ENCODE data around the gene HIRIP3. TPM values are rescaled to one million over a fixed set of nuclear protein-coding genes. Genes with fewer than 3 reads are reported as not detected.
A peak's percentile ranks its signal among the peaks of the same experiment; 100 is the strongest.
"Not testable (repeated sequence)": the region's sequence is repeated elsewhere in the genome, so short reads cannot be mapped to it uniquely, and the experiment has no call there.

Gene HIRIP3
- total RNA-seq = 10 to 100 TPM; 10.5 to 18.2 (median 15.5) TPM

- H3K9me3 ChIP-seq = no peaks in the 10 kb centered on the region
- peak within 1 kb of the TSS; percentile 70 to 85 (median 84) for H3K4me3 ChIP-seq
- no peaks in the 10 kb centered on the region for H3K27me3 ChIP-seq
- no peaks in the 10 kb centered on the region for H3K36me3 ChIP-seq
- peak; percentile 81 to 85 for DNase-seq (ENCODE audit: low spot score in 2 of 2)
- H3K4me1 ChIP-seq = peaks cover 4 to 10% of the 10 kb centered on the region in 2 donors
- peak within 1 kb of the TSS; percentile 96 for H3K27ac ChIP-seq
- TF ChIP-seq POLR2AphosphoS5 (IDR thresholded peaks at IDR 0.05) (peak in 2 of 3 donors; percentile 17 to 89), POLR2A (IDR thresholded peaks at IDR 0.05) (no peak)
- intact Hi-C loops (cut with DNase I; ENCODE audit: low total_unique reads) = no loop called here
These were observed at the start of gene HIRIP3 for GRCh38 chr16:29995324-29995910. Gene HIRIP3, minus strand, starts transcription at chr16:29995617. Its CDS starts 12 bp downstream, at chr16:29995605.

- no peaks in the 10 kb centered on the region for H3K27me3 ChIP-seq
- DNase-seq (ENCODE audit: low spot score in 2 of 2) = no peak
- no peaks in the 10 kb centered on the region for H3K4me1 ChIP-seq
- intact Hi-C loops (cut with DNase I; ENCODE audit: low total_unique reads) = no loop called here
- H3K4me3 ChIP-seq = no peak overlapping the region
- no peaks in the 10 kb centered on the region for H3K9me3 ChIP-seq
- TF ChIP-seq CTCF (IDR thresholded peaks at IDR 0.05) (peak in 2 of 3 donors; percentile 6 to 60), POLR2A (IDR thresholded peaks at IDR 0.05) (no peak), POLR2AphosphoS5 (IDR thresholded peaks at IDR 0.05) (no peak)
- no peaks in the 10 kb centered on the region for H3K36me3 ChIP-seq
- H3K27ac ChIP-seq = no peak overlapping the region
These were observed 46.4 kb upstream of the HIRIP3 start for GRCh38 chr16:30041841-30042240.

- DNase-seq (ENCODE audit: low spot score in 2 of 2); H3K27me3 ChIP-seq; H3K4me1 ChIP-seq; H3K9me3 ChIP-seq; H3K4me3 ChIP-seq; intact Hi-C loops (cut with DNase I; ENCODE audit: low total_unique reads); H3K36me3 ChIP-seq; H3K27ac ChIP-seq: not testable (repeated sequence)
These were observed 45.3 kb upstream of the HIRIP3 start for GRCh38 chr16:30040690-30041089.

- Histone ChIP-seq H3K27ac (no peak overlapping the region), H3K36me3 (no peaks in the 10 kb centered on the region), H3K9me3 (no peaks in the 10 kb centered on the region), H3K4me1 (no peaks in the 10 kb centered on the region), H3K27me3 (peaks cover 0 to 2% of the 10 kb centered on the region in 2 donors), H3K4me3 (no peak overlapping the region)
- TF ChIP-seq CTCF (IDR thresholded peaks at IDR 0.05) = no peak
- TF ChIP-seq POLR2A (IDR thresholded peaks at IDR 0.05) = no peak
- TF ChIP-seq POLR2AphosphoS5 (IDR thresholded peaks at IDR 0.05) = no peak
- intact Hi-C loops (cut with DNase I; ENCODE audit: low total_unique reads) = no loop called here
- DNase-seq (ENCODE audit: low spot score in 2 of 2) = no peak
These were observed 44.8 kb upstream of the HIRIP3 start for GRCh38 chr16:30040221-30040620.

GRCh38 chr16:30033270-30033669 lies 37.9 kb upstream of the HIRIP3 start:
- no peak overlapping the region for H3K4me3 ChIP-seq
- intact Hi-C loops (cut with DNase I; ENCODE audit: low total_unique reads) = no loop called here
- no peak for TF ChIP-seq POLR2AphosphoS5 (IDR thresholded peaks at IDR 0.05)
- TF ChIP-seq CTCF (IDR thresholded peaks at IDR 0.05) = no peak
- no peak for TF ChIP-seq POLR2A (IDR thresholded peaks at IDR 0.05)
- H3K36me3 ChIP-seq = no peaks in the 10 kb centered on the region
- DNase-seq (ENCODE audit: low spot score in 2 of 2) = no peak
- H3K27me3 ChIP-seq = peaks cover 14 to 49% of the 10 kb centered on the region in 2 donors
- no peaks in the 10 kb centered on the region for H3K9me3 ChIP-seq
- H3K4me1 ChIP-seq = no peaks in the 10 kb centered on the region
- no peak overlapping the region for H3K27ac ChIP-seq

- peaks cover 14 to 50% of the 10 kb centered on the region in 2 donors for H3K27me3 ChIP-seq
These were observed 36.8 kb upstream of the HIRIP3 start for GRCh38 chr16:30032083-30032819.

More at GRCh38 chr16:30032083-30032819, 36.8 kb upstream of the HIRIP3 start:
- Histone ChIP-seq H3K36me3 (no peaks in the 10 kb centered on the region), H3K9me3 (no peaks in the 10 kb centered on the region), H3K27ac (no peak overlapping the region), H3K4me1 (no peaks in the 10 kb centered on the region), H3K4me3 (no peak overlapping the region)
- TF ChIP-seq POLR2AphosphoS5 (IDR thresholded peaks at IDR 0.05) (no peak), CTCF (IDR thresholded peaks at IDR 0.05) (peak in 2 of 3 donors; percentile 28 to 37)
- DNase-seq (ENCODE audit: low spot score in 2 of 2) = no peak
- intact Hi-C loops (cut with DNase I; ENCODE audit: low total_unique reads) = no loop called here

Measured in breast epithelium (tissue), 4 donors.